ENCODE data around the gene FXYD3. TPM values are rescaled to one million over a fixed set of nuclear protein-coding genes. Genes with fewer than 3 reads are reported as not detected.

The FXYD3 gene
- total RNA-seq, 1 experiment from 2014 or later = 17.4 TPM

DNA sequence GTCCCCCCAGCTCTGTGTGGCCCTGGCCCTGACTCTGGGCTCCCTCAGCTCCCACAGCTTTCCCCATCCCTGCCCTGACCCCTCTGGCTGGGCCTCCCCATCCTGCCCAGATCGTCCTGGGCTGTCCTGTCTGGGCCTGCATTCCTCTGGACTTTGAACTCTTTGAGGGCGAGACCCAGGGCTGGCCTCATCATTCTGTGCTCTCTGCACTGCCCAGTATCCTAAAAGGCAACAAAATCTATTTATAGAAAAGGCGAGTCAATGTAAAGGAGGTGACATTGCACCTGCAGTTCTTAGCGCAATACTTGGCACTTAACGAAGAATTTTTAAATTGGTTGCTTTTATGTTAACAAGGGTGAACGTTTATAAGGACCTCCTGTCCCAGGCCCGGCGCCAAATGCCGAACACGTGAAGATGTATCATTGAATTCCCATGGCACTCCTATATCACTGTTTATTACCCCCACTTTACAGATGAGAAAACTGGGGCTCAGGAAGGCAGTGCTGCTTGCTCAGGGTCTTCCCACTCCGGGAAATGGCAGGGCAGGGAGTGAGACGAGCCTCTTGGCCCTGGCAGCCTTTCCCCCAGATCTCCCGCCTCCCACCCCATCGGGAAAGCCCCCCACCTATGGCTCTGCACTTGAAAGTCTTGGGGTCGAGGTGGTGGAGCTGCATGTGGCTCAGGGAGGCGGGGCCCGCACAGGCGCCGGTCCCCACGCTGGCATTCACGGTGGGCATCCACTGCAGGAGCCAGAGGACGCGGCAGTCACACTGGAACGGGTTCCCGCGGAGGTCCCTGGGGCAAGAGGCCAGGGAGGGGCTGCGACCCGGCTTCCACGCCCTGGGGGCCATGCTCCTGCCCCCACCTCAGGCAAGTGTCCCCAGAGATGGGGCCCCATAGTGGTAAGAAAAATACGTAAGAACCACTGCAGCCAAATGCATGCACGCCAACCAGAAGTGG, 15.4 kb downstream of the FXYD3 start:
- no peak overlapping the region for H3K4me2 ChIP-seq (ENCODE audit: low read length)
- no peaks in the 10 kb centered on the region for H3K79me2 ChIP-seq (ENCODE audit: insufficient read depth, low read length)
- no peaks in the 10 kb centered on the region for H3K9me3 ChIP-seq (ENCODE audit: control insufficient read depth in 1 of 2, insufficient read depth in 1 of 2, low read depth in 1 of 2, low read length in 2 of 2)
- no peak overlapping the region for H3K9ac ChIP-seq (ENCODE audit: low read length)
- no peaks in the 10 kb centered on the region for H3K27me3 ChIP-seq (ENCODE audit: insufficient read depth, low read length)
- intact Hi-C loops (cut with micrococcal nuclease) = loop anchor here (10.0 kb wide), 1 partner anchor 156 kb away; no protein-coding TSS in a partner anchor
- ChIA-PET RAD21 (ENCODE audit: low non-redundant PET in 1 of 2, low total read pairs in 2 of 2, uncharacterized antibody in 2 of 2, unreplicated experiment in 2 of 2) (no interaction called here), POLR2A (interaction anchor here (1.5 kb wide), 1 partner anchor 10 kb away, joined by 4 read pairs; no protein-coding TSS in a partner anchor), CTCF (interaction anchor here (0.8 to 1.6 kb wide), 3 partner anchors 10 to 64 kb away, joined by 3 to 5 read pairs (median 4); partner anchors contain the start of gene FXYD5)
- no peak overlapping the region for H3K4me3 ChIP-seq (replicated peaks in 1 of 2; ENCODE audit: low read depth in 1 of 2, low read length in 2 of 2)
- H4K20me1 ChIP-seq (ENCODE audit: insufficient read depth) = no peaks in the 10 kb centered on the region
- ATAC-seq = no peak
- no peaks in the 10 kb centered on the region for H3K36me3 ChIP-seq (ENCODE audit: control insufficient read depth in 1 of 2, insufficient read depth in 2 of 2, low read length in 2 of 2)
- BruUV-seq (replicated peaks) = no TSS peak
- no peaks in the 10 kb centered on the region for H3K9me2 ChIP-seq (ENCODE audit: insufficient read depth)
- no peak for DNase-seq (ENCODE audit: low read depth, low spot score)
- TF ChIP-seq SP1 (IDR thresholded peaks at IDR 0.05; ENCODE audit: low read depth) (no peak), EZH2 (IDR thresholded peaks at IDR 0.05) (no peak), EGR1 (IDR thresholded peaks at IDR 0.05; ENCODE audit: low read depth) (no peak), POLR2AphosphoS5 (IDR thresholded peaks at IDR 0.05; ENCODE audit: low read depth, low read length) (no peak), ZFX (IDR thresholded peaks at IDR 0.05) (no peak), CBX3 (IDR thresholded peaks at IDR 0.05; ENCODE audit: low read depth) (no peak), EZH2phosphoT487 (IDR thresholded peaks at IDR 0.05; ENCODE audit: borderline replicate concordance) (no peak), POLR2A (IDR thresholded peaks at IDR 0.05; ENCODE audit: borderline replicate concordance, extremely low read depth, insufficient read depth, insufficient read length) (no peak), SIN3A (IDR thresholded peaks at IDR 0.05; ENCODE audit: low read depth) (no peak), YY1 (IDR thresholded peaks at IDR 0.05; ENCODE audit: extremely low read depth, insufficient replicate concordance, low read depth, low read length) (no peak), ZNF274 (IDR thresholded peaks at IDR 0.05; ENCODE audit: low read depth, low read length) (no peak), JUND (IDR thresholded peaks at IDR 0.05) (no peak)
- TF ChIP-seq, protein P1, sequence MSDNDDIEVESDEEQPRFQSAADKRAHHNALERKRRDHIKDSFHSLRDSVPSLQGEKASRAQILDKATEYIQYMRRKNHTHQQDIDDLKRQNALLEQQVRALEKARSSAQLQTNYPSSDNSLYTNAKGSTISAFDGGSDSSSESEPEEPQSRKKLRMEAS (IDR thresholded peaks at IDR 0.05) = no peak
- TF ChIP-seq, protein P2, sequence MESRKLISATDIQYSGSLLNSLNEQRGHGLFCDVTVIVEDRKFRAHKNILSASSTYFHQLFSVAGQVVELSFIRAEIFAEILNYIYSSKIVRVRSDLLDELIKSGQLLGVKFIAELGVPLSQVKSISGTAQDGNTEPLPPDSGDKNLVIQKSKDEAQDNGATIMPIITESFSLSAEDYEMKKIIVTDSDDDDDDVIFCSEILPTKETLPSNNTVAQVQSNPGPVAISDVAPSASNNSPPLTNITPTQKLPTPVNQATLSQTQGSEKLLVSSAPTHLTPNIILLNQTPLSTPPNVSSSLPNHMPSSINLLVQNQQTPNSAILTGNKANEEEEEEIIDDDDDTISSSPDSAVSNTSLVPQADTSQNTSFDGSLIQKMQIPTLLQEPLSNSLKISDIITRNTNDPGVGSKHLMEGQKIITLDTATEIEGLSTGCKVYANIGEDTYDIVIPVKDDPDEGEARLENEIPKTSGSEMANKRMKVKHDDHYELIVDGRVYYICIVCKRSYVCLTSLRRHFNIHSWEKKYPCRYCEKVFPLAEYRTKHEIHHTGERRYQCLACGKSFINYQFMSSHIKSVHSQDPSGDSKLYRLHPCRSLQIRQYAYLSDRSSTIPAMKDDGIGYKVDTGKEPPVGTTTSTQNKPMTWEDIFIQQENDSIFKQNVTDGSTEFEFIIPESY (IDR thresholded peaks at IDR 0.05; ENCODE audit: extremely low read depth, insufficient replicate concordance, low read length) = no peak
- TF ChIP-seq, protein P3, sequence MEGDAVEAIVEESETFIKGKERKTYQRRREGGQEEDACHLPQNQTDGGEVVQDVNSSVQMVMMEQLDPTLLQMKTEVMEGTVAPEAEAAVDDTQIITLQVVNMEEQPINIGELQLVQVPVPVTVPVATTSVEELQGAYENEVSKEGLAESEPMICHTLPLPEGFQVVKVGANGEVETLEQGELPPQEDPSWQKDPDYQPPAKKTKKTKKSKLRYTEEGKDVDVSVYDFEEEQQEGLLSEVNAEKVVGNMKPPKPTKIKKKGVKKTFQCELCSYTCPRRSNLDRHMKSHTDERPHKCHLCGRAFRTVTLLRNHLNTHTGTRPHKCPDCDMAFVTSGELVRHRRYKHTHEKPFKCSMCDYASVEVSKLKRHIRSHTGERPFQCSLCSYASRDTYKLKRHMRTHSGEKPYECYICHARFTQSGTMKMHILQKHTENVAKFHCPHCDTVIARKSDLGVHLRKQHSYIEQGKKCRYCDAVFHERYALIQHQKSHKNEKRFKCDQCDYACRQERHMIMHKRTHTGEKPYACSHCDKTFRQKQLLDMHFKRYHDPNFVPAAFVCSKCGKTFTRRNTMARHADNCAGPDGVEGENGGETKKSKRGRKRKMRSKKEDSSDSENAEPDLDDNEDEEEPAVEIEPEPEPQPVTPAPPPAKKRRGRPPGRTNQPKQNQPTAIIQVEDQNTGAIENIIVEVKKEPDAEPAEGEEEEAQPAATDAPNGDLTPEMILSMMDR (IDR thresholded peaks at IDR 0.05 in 2 of 3, conservative IDR thresholded peaks at IDR 0.05 in 1 of 3; ENCODE audit: borderline replicate concordance in 1 of 3, insufficient read depth in 1 of 3, low read depth in 2 of 3, low read length in 2 of 3) = no peak
- no peak overlapping the region for H2AFZ ChIP-seq (ENCODE audit: low read depth, low read length, poor library complexity, severe bottlenecking)
- no peak overlapping the region for H3K27ac ChIP-seq (ENCODE audit: low read depth, low read length)
- H3K4me1 ChIP-seq (ENCODE audit: control insufficient read depth in 1 of 2, insufficient read depth in 2 of 2, low read length in 2 of 2) = no peaks in the 10 kb centered on the region; a peak in 1 of 4 replicates

Data from HCT116 (cell line).